Measurements from ENCODE around the gene GEN1. TPM values are rescaled to one million over a fixed set of nuclear protein-coding genes. Genes with fewer than 3 reads are reported as not detected.

Gene GEN1
- total and polyA plus RNA-seq, 10 of the 15 experiments (the other 5 are each of a cell fraction or from before 2014, with no cell fraction given): 6.0 to 49.6 (median 36.0) TPM

DNA sequence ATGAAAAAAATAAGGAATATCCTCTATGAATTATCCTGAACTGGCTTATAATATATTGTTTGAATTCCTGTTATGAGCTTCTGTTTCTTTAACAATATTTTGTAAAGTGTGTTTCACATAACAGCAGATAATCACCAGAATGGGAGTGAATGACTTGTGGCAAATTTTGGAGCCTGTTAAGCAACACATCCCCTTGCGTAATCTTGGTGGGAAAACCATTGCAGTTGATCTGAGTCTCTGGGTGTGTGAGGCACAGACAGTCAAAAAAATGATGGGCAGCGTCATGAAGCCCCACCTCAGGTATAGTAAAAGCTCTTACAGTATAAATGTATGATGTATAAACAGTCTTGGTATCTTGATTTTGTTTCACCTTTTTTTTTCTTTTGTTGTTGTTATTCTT, 5.9 kb downstream of the GEN1 start (continued):
- TF ChIP-seq, protein P1, sequence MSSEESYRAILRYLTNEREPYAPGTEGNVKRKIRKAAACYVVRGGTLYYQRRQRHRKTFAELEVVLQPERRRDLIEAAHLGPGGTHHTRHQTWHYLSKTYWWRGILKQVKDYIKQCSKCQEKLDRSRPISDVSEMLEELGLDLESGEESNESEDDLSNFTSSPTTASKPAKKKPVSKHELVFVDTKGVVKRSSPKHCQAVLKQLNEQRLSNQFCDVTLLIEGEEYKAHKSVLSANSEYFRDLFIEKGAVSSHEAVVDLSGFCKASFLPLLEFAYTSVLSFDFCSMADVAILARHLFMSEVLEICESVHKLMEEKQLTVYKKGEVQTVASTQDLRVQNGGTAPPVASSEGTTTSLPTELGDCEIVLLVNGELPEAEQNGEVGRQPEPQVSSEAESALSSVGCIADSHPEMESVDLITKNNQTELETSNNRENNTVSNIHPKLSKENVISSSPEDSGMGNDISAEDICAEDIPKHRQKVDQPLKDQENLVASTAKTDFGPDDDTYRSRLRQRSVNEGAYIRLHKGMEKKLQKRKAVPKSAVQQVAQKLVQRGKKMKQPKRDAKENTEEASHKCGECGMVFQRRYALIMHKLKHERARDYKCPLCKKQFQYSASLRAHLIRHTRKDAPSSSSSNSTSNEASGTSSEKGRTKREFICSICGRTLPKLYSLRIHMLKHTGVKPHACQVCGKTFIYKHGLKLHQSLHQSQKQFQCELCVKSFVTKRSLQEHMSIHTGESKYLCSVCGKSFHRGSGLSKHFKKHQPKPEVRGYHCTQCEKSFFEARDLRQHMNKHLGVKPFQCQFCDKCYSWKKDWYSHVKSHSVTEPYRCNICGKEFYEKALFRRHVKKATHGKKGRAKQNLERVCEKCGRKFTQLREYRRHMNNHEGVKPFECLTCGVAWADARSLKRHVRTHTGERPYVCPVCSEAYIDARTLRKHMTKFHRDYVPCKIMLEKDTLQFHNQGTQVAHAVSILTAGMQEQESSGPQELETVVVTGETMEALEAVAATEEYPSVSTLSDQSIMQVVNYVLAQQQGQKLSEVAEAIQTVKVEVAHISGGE (CRISPR knock-in tag; IDR thresholded peaks at IDR 0.05): no peak

DNA sequence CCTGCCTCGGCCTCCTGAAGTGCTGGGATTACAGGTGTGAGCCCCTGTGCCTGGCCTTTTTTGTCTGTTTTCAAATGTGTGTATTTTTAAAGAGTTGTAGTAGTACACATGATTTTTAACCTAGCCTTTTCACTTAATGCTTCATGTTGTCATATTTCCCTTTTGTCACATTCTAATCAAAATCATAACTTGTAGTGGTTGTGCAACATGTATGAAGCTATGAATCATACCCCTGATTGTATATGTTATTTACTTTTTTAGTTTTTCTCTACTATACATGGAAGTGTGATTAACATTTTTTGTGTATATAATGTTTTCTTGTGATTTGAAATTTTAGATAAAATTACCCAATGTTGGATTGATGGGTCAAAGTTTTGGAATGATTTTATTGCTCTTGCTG, 8.5 kb downstream of the GEN1 start:
- no peak overlapping the region for H2AFZ ChIP-seq (ENCODE audit: control insufficient read depth, low read depth, low read length)
- H3K36me3 ChIP-seq (ENCODE audit: control insufficient read depth in 2 of 2, insufficient read depth in 2 of 2, low read length in 1 of 2): peaks cover 0 to 13% of the 10 kb centered on the region in 2 experiments; a peak in 3 of 4 replicates
- DNase-seq (ENCODE audit: low read depth, low spot score) (no peak), ATAC-seq (no peak), FAIRE-seq (no peak)
- H3K79me2 ChIP-seq (ENCODE audit: control insufficient read depth, insufficient read depth, low read length): peaks cover 31% of the 10 kb centered on the region
- ChIA-PET POLR2A (no interaction called here), SMC1A (ENCODE audit: uncharacterized antibody, unreplicated experiment) (interaction anchor here (1.0 kb wide), 1 partner anchor 9 kb away, joined by 6 read pairs; no protein-coding TSS in a partner anchor), RAD21 (ENCODE audit: unreplicated experiment) (interaction anchor here (1.2 kb wide), 1 partner anchor 10 kb away, joined by 3 read pairs; no protein-coding TSS in a partner anchor), CTCF (interaction anchor here (0.7 to 4.5 kb wide), 4 partner anchors 8 to 68 kb away, joined by 3 to 45 read pairs (median 3); partner anchors contain the start of gene GEN1)
- no TSS peak for BruUV-seq (replicated peaks)
- intact Hi-C loops (cut with micrococcal nuclease; ENCODE audit: unreplicated experiment): no loop called here
- no peaks in the 10 kb centered on the region for H3K4me1 ChIP-seq (ENCODE audit: control insufficient read depth, insufficient read depth, low read length)
- no peak overlapping the region for H3K27ac ChIP-seq (ENCODE audit: control insufficient read depth, insufficient read depth)
- 100% methylated on average over 1 of the region's 1 CpG for WGBS (ENCODE audit: insufficient coverage, insufficient replicate concordance, low lambda C conversion rate, missing lambda C conversion rate)
- H3K27me3 ChIP-seq (replicated peaks in 1 of 2; ENCODE audit: control insufficient read depth in 2 of 2, insufficient read depth in 2 of 2, low read length in 1 of 2): no peaks in the 10 kb centered on the region
- no peaks in the 10 kb centered on the region for H3K9me3 ChIP-seq (replicated peaks; ENCODE audit: control insufficient read depth, insufficient read depth, low read length)
- in situ Hi-C loops (cut with MboI): no loop called here
- H3K9ac ChIP-seq (ENCODE audit: control insufficient read depth, insufficient read depth, low read length): no peak overlapping the region
- TF ChIP-seq ETV6 (conservative IDR thresholded peaks at IDR 0.05 in 1 of 2, IDR thresholded peaks at IDR 0.05 in 1 of 2; ENCODE audit: borderline replicate concordance in 1 of 2, low read depth in 1 of 2): no peak
- TF ChIP-seq NFYA (IDR thresholded peaks at IDR 0.05; ENCODE audit: borderline replicate concordance, low read depth, low read length): no peak
- TF ChIP-seq ZSCAN29 (IDR thresholded peaks at IDR 0.05): no peak
- no peak for TF ChIP-seq SUZ12 (IDR thresholded peaks at IDR 0.05; ENCODE audit: unreplicated experiment)
- TF ChIP-seq FOXM1 (IDR thresholded peaks at IDR 0.05; ENCODE audit: low read depth, low read length): no peak
- no peak for TF ChIP-seq HDAC2 (IDR thresholded peaks at IDR 0.05)
- TF ChIP-seq NFIC (IDR thresholded peaks at IDR 0.05; ENCODE audit: low read depth, low read length): no peak
- no peak for TF ChIP-seq ZNF384 (IDR thresholded peaks at IDR 0.05; ENCODE audit: borderline replicate concordance, low read depth, low read length)
- TF ChIP-seq PAX5 (IDR thresholded peaks at IDR 0.05; ENCODE audit: borderline replicate concordance, low read depth, low read length): no peak
- TF ChIP-seq, protein P2, sequence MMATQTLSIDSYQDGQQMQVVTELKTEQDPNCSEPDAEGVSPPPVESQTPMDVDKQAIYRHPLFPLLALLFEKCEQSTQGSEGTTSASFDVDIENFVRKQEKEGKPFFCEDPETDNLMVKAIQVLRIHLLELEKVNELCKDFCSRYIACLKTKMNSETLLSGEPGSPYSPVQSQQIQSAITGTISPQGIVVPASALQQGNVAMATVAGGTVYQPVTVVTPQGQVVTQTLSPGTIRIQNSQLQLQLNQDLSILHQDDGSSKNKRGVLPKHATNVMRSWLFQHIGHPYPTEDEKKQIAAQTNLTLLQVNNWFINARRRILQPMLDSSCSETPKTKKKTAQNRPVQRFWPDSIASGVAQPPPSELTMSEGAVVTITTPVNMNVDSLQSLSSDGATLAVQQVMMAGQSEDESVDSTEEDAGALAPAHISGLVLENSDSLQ (IDR thresholded peaks at IDR 0.05): no peak
- no peak for TF ChIP-seq SUPT20H (IDR thresholded peaks at IDR 0.05; ENCODE audit: borderline replicate concordance, control insufficient read depth, low read depth, low read length)
- no peak for TF ChIP-seq MTA3 (IDR thresholded peaks at IDR 0.05; ENCODE audit: borderline replicate concordance, low read length)
- TF ChIP-seq MEF2B (IDR thresholded peaks at IDR 0.05; ENCODE audit: partially characterized antibody, poor library complexity, severe bottlenecking): no peak
- no peak for TF ChIP-seq ZNF217 (IDR thresholded peaks at IDR 0.05)
- TF ChIP-seq, protein P3, sequence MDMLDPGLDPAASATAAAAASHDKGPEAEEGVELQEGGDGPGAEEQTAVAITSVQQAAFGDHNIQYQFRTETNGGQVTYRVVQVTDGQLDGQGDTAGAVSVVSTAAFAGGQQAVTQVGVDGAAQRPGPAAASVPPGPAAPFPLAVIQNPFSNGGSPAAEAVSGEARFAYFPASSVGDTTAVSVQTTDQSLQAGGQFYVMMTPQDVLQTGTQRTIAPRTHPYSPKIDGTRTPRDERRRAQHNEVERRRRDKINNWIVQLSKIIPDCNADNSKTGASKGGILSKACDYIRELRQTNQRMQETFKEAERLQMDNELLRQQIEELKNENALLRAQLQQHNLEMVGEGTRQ (IDR thresholded peaks at IDR 0.05; ENCODE audit: borderline replicate concordance, low read depth, low read length): no peak
- no peak overlapping the region for H3K4me2 ChIP-seq (ENCODE audit: control insufficient read depth, insufficient read depth)
- H3K4me3 ChIP-seq: no peak overlapping the region
- H4K20me1 ChIP-seq (ENCODE audit: control insufficient read depth, insufficient read depth): no peaks in the 10 kb centered on the region
